H9 (cell line): ENCODE measurements around the gene RNF213. TPM values are rescaled to one million over a fixed set of nuclear protein-coding genes. Genes with fewer than 3 reads are reported as not detected.

Experiments
- DNase-seq: peaks from one replicate; pipeline ENCODE4 v3.0.0-alpha.2; 2017
- H2AFZ ChIP-seq: one replicate; pipeline ENCODE4 v1.6.1; 2013; ENCODE audit warnings: mild to moderate bottlenecking, low read length, control low read depth, moderate library complexity
- H2AK5ac ChIP-seq: 2 replicates; pipeline ENCODE4 v1.6.1; 2013; ENCODE audit warnings: low read length, control low read depth, mixed read lengths; ENCODE audit not compliant: insufficient read length
- H2BK120ac ChIP-seq: one replicate; pipeline ENCODE4 v1.6.1; 2013; ENCODE audit warnings: low read depth, mild to moderate bottlenecking, low read length, control low read depth, inconsistent platforms; ENCODE audit not compliant: poor library complexity, severe bottlenecking
- H2BK12ac ChIP-seq: 2 replicates; pipeline ENCODE4 v1.6.1; 2013; ENCODE audit warnings: low read length, control low read depth, mixed read lengths, low read depth; ENCODE audit not compliant: insufficient read length
- H2BK15ac ChIP-seq: 2 replicates; pipeline ENCODE4 v1.6.1; 2013; ENCODE audit warnings: low read depth, low read length, control low read depth
- H2BK20ac ChIP-seq: one replicate; pipeline ENCODE4 v1.6.1; 2013; ENCODE audit warnings: low read depth, mild to moderate bottlenecking, low read length, control low read depth, inconsistent platforms; ENCODE audit not compliant: poor library complexity, severe bottlenecking
- H2BK5ac ChIP-seq: 2 replicates; pipeline ENCODE4 v1.6.1; 2013; ENCODE audit warnings: low read length, control low read depth, mixed read lengths; ENCODE audit not compliant: insufficient read length
- H3K14ac ChIP-seq: 2 replicates; pipeline ENCODE4 v1.6.1; 2013; ENCODE audit warnings: low read length, control low read depth; ENCODE audit not compliant: insufficient read depth
- H3K18ac ChIP-seq: 2 replicates; pipeline ENCODE4 v1.6.1; 2013; ENCODE audit warnings: low read depth, mild to moderate bottlenecking, mixed read lengths, low read length, control low read depth; ENCODE audit not compliant: insufficient read length
- H3K23ac ChIP-seq: 2 replicates; pipeline ENCODE4 v1.6.1; 2013; ENCODE audit warnings: low read length, control low read depth, mixed read lengths, low read depth; ENCODE audit not compliant: insufficient read length
- H3K23me2 ChIP-seq: 2 replicates; pipeline ENCODE4 v1.6.1; 2013; ENCODE audit warnings: low read depth, mild to moderate bottlenecking, mixed read lengths, low read length, control low read depth; ENCODE audit not compliant: insufficient read length, poor library complexity, severe bottlenecking
- H3K27ac ChIP-seq: 2 replicates; pipeline ENCODE4 v1.5.1; 2013; ENCODE audit warnings: low read length, control low read depth, mixed read lengths, low read depth; ENCODE audit not compliant: insufficient read length
- H3K27me3 ChIP-seq: 2 replicates; pipeline ENCODE4 v1.6.1; 2013; ENCODE audit warnings: low read length, control low read depth, inconsistent platforms; ENCODE audit not compliant: insufficient read depth
- H3K4ac ChIP-seq: 2 replicates; pipeline ENCODE4 v1.6.1; 2013; ENCODE audit warnings: low read depth, mild to moderate bottlenecking, control low read depth, inconsistent platforms, low read length, moderate library complexity
- H3K4me1 ChIP-seq: 2 replicates; pipeline ENCODE4 v1.6.1; 2013; ENCODE audit warnings: low read length, control low read depth, inconsistent platforms; ENCODE audit not compliant: insufficient read depth
- H3K4me2 ChIP-seq: 2 replicates; pipeline ENCODE4 v1.6.1; 2013; ENCODE audit warnings: low read length, control low read depth, mixed read lengths; ENCODE audit not compliant: insufficient read length, insufficient read depth
- H3K56ac ChIP-seq: 2 replicates; pipeline ENCODE4 v1.6.1; 2013; ENCODE audit warnings: low read depth, mild to moderate bottlenecking, mixed read lengths, low read length, control low read depth; ENCODE audit not compliant: insufficient read length
- H3K79me1 ChIP-seq: 2 replicates; pipeline ENCODE4 v1.6.1; 2013; ENCODE audit warnings: low read depth, mild to moderate bottlenecking, moderate library complexity, low read length, control low read depth, inconsistent platforms; ENCODE audit not compliant: insufficient read depth, poor library complexity, severe bottlenecking
- H3K79me2 ChIP-seq: 2 replicates; pipeline ENCODE4 v1.6.1; 2013; ENCODE audit warnings: low read length, control low read depth, inconsistent platforms; ENCODE audit not compliant: insufficient read depth
- H3K9ac ChIP-seq: 2 replicates; pipeline ENCODE4 v1.6.1; 2013; ENCODE audit warnings: low read length, control low read depth, mixed read lengths; ENCODE audit not compliant: insufficient read length; ENCODE audit errors: extremely low read depth
- H3K9me3 ChIP-seq: one replicate; pipeline ENCODE4 v1.6.1; 2013; ENCODE audit warnings: low read depth, low read length, inconsistent platforms; ENCODE audit not compliant: control insufficient read depth
- H3T11ph ChIP-seq: one replicate; pipeline ENCODE4 v1.6.1; 2013; ENCODE audit warnings: mild to moderate bottlenecking, low read length, control low read depth, inconsistent platforms
- H4K20me1 ChIP-seq: one replicate; pipeline ENCODE4 v1.6.1; 2013; ENCODE audit not compliant: control insufficient read depth, insufficient read length, insufficient read depth
- H4K5ac ChIP-seq: 2 replicates; pipeline ENCODE4 v1.6.1; 2013; ENCODE audit warnings: low read depth, mild to moderate bottlenecking, mixed read lengths, low read length, control low read depth; ENCODE audit not compliant: insufficient read length
- H4K8ac ChIP-seq: replicated peaks from 2 replicates; pipeline ENCODE4 v1.6.1; 2013; ENCODE audit warnings: low read length, control low read depth, mixed read lengths, low read depth; ENCODE audit not compliant: insufficient read length
- H4K91ac ChIP-seq: 2 replicates; pipeline ENCODE4 v1.6.1; 2013; ENCODE audit warnings: low read depth, mild to moderate bottlenecking, moderate library complexity, mixed read lengths, low read length, control low read depth; ENCODE audit not compliant: insufficient read length
- H3K27ac Mint-ChIP-seq, 3 experiments: 2 replicates in 2 of 3; 3 replicates in 1 of 3; pipeline ENCODE4 v1.8.0; 2020 to 2021; ENCODE audit warnings: mixed read lengths in 3 of 3, mild to moderate bottlenecking in 1 of 3, moderate library complexity in 1 of 3
- H3K27me3 Mint-ChIP-seq: 2 replicates; pipeline ENCODE4 v1.8.0; 2021; ENCODE audit warnings: low read depth, mild to moderate bottlenecking, moderate library complexity, mixed read lengths
- H3K36me3 Mint-ChIP-seq, 3 experiments: 2 replicates in 2 of 3; 3 replicates in 1 of 3; pipeline ENCODE4 v1.8.0; 2020 to 2021; ENCODE audit warnings: low read depth in 3 of 3, mixed read lengths in 3 of 3; ENCODE audit not compliant: insufficient read depth in 1 of 3
- H3K4me1 Mint-ChIP-seq, 2 experiments: 2 replicates each; pipeline ENCODE4 v1.8.0; 2020; ENCODE audit warnings: mixed read lengths in 2 of 2
- H3K4me3 Mint-ChIP-seq, 2 experiments: 2 replicates in 1 of 2; 3 replicates in 1 of 2; pipeline ENCODE4 v1.8.0; 2020 to 2021; ENCODE audit warnings: mild to moderate bottlenecking in 2 of 2, mixed read lengths in 2 of 2, moderate library complexity in 1 of 2
- H3K9me3 Mint-ChIP-seq, 2 experiments: 2 replicates in 1 of 2; 3 replicates in 1 of 2; pipeline ENCODE4 v1.8.0; 2020; ENCODE audit warnings: mild to moderate bottlenecking in 2 of 2, mixed read lengths in 2 of 2, moderate library complexity in 1 of 2
- WGBS: extraction: QIAGEN DNeasy Blood & Tissue Kit; methylation state at CpG from one replicate; pipeline ENCODE4 v1.1.7; 2013; ENCODE audit warnings: missing lambda C conversion rate, low lambda C conversion rate, mixed read lengths; ENCODE audit not compliant: insufficient read length; ENCODE audit errors: extremely low coverage; 5-methylcytosine and 5-hydroxymethylcytosine counted together
- total RNA-seq: library from RNA; stranded (reverse); gene quantifications from 2 replicates; pipeline ENCODE4 v1.2.1, GENCODE V29; 2021
- TF ChIP-seq, protein P1 (sequence below): fragments of 200-600 bp; sonication (generic); conservative IDR thresholded peaks from 3 replicates; pipeline ENCODE4 v1.8.0; 2021; ENCODE audit warnings: antibody characterized with exemption, mild to moderate bottlenecking

The RNF213 gene
- total RNA-seq, 1 experiment from 2014 or later = 34.3 TPM

- no peak overlapping the region for H3K23ac ChIP-seq
- no peaks in the 10 kb centered on the region for H3K79me2 ChIP-seq
- H2BK12ac ChIP-seq = no peak overlapping the region
- no CpG with 5 or more reads among the region's 7 CpGs for WGBS
- no peaks in the 10 kb centered on the region for H3K4me1 ChIP-seq
- no peak overlapping the region for H3K14ac ChIP-seq
- peaks cover 9 to 29% (median 28%) of the 10 kb centered on the region in 3 experiments; a peak in 5 of 7 replicates for H3K36me3 Mint-ChIP-seq
- no peak overlapping the region for H2BK5ac ChIP-seq
- H3K9me3 Mint-ChIP-seq = no peaks in the 10 kb centered on the region
- TF ChIP-seq, protein P1, sequence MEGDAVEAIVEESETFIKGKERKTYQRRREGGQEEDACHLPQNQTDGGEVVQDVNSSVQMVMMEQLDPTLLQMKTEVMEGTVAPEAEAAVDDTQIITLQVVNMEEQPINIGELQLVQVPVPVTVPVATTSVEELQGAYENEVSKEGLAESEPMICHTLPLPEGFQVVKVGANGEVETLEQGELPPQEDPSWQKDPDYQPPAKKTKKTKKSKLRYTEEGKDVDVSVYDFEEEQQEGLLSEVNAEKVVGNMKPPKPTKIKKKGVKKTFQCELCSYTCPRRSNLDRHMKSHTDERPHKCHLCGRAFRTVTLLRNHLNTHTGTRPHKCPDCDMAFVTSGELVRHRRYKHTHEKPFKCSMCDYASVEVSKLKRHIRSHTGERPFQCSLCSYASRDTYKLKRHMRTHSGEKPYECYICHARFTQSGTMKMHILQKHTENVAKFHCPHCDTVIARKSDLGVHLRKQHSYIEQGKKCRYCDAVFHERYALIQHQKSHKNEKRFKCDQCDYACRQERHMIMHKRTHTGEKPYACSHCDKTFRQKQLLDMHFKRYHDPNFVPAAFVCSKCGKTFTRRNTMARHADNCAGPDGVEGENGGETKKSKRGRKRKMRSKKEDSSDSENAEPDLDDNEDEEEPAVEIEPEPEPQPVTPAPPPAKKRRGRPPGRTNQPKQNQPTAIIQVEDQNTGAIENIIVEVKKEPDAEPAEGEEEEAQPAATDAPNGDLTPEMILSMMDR = no peak
- H3K56ac ChIP-seq = no peak overlapping the region
- no peak overlapping the region for H3T11ph ChIP-seq
- H4K91ac ChIP-seq = no peak overlapping the region
- H4K8ac ChIP-seq = no peak overlapping the region
- H3K4me2 ChIP-seq = no peak overlapping the region
- no peak overlapping the region for H2AFZ ChIP-seq
- no peak overlapping the region for H2BK20ac ChIP-seq
- no peaks in the 10 kb centered on the region for H4K20me1 ChIP-seq
- H3K23me2 ChIP-seq = peaks cover 5% of the 10 kb centered on the region
- no peak overlapping the region for H3K4ac ChIP-seq
- no peak overlapping the region for H3K9ac ChIP-seq
- no peak overlapping the region for H2BK120ac ChIP-seq
- H3K27me3 ChIP-seq = no peaks in the 10 kb centered on the region
- no peak overlapping the region for H4K5ac ChIP-seq
- no peak overlapping the region for H3K27ac ChIP-seq
- H3K27me3 Mint-ChIP-seq = no peaks in the 10 kb centered on the region; the same call in 1 of the 2 replicates
- H2BK15ac ChIP-seq = no peak overlapping the region
- H2AK5ac ChIP-seq = no peak overlapping the region
- no peak overlapping the region for H3K18ac ChIP-seq
- no peaks in the 10 kb centered on the region for H3K9me3 ChIP-seq
- peak overlapping the region in 1 of 2 experiments; percentile 95; a peak in 3 of 5 replicates for H3K4me3 Mint-ChIP-seq
- no peaks in the 10 kb centered on the region for H3K79me1 ChIP-seq
- H3K27ac Mint-ChIP-seq = no peak overlapping the region
- peaks cover 7 to 11% of the 10 kb centered on the region in 2 experiments for H3K4me1 Mint-ChIP-seq
- no peak for DNase-seq
Observed at GRCh38 chr17:80218391-80218790, 42.3 kb upstream of the RNF213 start.
